HG03108 (cell line): ENCODE measurements around the gene MEDAG.

ENCODE experiments used
- ATAC-seq: cut with Tn5 transposase; IDR thresholded peaks from one replicate; pipeline ENCODE4 v1.9.1; 2021; ENCODE audit warnings: moderate library complexity; ENCODE audit not compliant: unreplicated experiment

The MEDAG gene

DNA sequence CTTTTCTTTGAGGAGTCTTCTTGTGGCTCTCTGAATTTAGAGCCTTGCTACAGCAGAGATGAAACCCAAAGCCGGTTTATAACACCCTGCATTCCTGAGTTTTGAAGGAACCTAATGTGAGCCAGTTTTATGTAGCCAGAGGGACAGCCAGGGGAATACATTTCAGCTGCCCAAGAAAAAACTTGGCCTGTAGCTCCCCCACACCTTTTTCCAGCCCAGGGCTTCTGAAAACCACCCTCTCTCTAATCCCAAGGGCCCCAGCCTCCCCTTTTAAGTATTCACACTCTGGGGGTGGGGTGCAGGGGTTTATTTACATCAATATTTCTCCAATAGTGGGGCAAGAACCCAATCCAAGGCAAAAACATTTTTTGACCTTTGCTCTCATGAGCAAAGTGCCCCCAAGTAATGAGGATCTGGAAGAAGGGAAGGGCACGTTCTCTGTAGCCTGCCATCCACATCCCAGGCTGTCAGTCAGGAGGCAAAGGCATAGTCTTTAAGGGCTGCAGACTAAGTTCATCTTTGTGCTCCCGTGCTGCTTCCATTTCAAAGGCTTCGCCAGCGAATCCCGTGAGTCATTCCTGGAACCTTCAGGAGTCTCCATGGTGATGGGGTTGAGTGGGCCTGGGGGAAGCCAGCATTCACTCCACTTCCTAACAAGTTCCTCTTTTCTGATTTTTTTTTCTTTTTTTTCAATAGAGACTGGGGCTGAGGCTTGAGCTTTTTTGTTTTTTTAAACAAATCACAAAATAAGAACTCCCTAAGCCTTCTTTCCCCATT lies 33.2 kb upstream of the MEDAG start:
- ATAC-seq = no peak

DNA sequence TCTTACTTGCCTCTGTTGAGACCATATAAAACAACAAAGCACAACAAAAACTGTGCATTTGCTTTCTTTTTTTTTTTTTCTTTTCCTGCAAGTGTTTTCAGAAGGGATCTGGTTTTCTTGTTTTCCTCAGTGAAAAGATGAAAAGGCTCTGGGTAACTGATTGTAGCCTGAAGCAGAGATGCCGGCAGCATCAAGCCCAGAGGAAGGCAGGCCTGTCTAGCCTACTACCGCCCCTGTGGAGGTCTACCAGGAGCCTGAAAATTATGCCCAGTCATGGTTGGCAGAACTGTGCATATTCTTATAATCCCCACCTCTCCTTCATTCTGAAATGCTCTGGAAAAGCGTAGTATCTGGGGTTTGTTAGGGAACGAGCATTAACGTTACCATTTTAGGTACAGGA lies 32.6 kb upstream of the MEDAG start:
- ATAC-seq = no peak

GRCh38 chr13:30874111-30874510 lies 32.0 kb upstream of the MEDAG start:
- ATAC-seq = no peak

GRCh38 chr13:30874561-30874960 lies 31.5 kb upstream of the MEDAG start:
- ATAC-seq = no peak

GRCh38 chr13:30877335-30877734 lies 28.7 kb upstream of the MEDAG start:
- no peak for ATAC-seq

- ATAC-seq = no peak
Measured at GRCh38 chr13:30880151-30880855, 25.8 kb upstream of the MEDAG start.

DNA sequence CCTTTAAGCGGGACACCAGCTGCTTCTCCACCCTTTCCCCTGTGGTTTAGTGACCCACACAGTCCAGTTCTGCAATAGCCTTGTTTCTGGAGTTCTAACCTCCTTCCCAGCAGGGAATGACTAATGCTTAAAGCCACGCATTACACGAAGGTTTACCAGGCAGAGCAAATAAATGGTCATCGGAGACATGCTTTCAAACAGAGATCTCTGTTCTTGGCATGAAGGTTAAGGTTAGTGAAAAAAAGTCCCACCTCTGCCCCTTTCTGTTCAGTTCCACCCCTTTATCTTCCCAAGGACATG lies 25.3 kb upstream of the MEDAG start:
- no peak for ATAC-seq

GRCh38 chr13:30881191-30881651 lies 24.9 kb upstream of the MEDAG start:
- no peak for ATAC-seq

- ATAC-seq = no peak
Measured at GRCh38 chr13:30882026-30882850, 23.8 kb upstream of the MEDAG start.

GRCh38 chr13:30882996-30883766 lies 22.9 kb upstream of the MEDAG start:
- no peak for ATAC-seq

- no peak for ATAC-seq
Measured at GRCh38 chr13:30884543-30884942, 21.5 kb upstream of the MEDAG start.

DNA sequence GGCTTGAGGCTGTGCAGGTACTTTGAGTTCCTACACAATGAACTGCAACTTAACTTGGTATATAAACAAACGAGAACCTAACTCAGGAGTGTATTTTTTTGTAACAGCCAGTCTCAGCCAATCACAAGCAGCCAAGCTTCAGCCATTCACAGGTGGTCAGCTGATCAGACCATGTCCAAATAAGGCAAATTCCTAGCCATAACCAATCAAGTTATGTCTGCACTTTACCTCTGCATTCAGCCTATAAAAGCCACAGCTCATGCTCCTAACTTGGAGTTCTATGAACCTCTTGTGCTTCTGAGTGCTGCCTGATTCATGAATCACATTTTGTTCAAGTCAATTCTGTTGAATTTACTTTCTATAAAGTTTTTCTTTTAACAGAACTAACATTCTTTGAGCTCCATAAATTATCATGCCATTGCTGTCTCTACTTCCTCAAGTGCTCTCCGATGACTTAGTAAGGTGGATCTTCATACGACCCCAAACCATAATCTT lies 16.8 kb upstream of the MEDAG start:
- ATAC-seq = no peak

DNA sequence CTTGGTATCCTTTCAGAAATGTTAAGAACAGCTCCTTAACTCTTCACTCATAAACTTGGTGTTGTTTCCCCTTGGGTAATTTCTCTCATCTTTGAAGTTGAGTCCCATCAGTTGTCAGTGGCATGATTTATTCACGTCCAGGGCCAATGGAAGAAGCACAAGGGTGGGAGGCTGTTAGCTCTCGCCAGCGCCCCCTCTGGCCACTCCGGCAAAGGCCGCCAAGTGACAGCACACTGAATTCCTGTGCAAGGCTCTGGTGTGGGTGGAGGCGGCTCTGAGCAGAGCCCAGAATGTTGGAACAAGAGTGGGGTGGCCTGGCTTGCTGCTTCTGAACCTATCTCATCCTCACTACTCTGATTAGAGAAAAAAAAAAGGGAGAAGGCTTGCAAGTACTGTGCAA lies 13.1 kb upstream of the MEDAG start:
- ATAC-seq = no peak

DNA sequence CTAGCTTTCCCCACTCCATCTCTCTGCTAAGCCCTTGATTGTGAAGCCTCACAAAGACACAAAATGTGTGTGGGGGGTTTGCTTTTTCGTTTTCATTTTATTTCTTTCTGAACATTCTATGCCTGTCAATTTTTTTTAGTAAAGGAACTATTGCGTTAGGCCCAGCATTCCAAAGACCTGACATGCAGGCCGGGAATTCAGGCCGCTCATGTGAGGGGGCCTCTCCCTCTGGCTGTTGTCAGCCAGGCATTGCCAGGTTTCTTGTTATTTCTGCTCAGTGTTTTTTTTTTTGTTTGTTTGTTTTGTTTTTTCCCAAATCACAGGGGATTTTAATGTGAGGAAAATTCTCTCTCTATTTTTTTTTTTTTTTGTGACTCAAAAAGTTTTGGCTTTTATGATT lies 10.3 kb upstream of the MEDAG start:
- ATAC-seq = no peak

DNA sequence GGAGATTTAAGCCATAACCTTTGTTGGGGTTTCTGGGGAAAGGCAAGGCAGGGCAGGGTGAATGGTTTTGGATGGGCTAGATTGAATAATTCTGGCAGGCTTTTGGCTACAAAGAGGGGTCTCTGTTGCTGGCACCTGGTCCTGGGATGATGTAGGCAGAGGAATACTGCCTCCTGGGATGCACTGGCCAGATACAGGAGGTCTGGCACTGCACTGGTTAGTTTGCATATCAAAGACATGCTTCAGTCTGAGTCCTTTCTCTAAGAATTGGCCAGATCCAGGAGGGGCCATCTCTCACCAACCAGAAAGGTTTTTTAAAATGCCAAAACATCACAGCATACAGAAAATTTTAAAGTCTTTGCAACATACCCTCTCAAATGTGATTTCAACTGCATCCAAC lies 8.0 kb upstream of the MEDAG start:
- ATAC-seq = no peak

DNA sequence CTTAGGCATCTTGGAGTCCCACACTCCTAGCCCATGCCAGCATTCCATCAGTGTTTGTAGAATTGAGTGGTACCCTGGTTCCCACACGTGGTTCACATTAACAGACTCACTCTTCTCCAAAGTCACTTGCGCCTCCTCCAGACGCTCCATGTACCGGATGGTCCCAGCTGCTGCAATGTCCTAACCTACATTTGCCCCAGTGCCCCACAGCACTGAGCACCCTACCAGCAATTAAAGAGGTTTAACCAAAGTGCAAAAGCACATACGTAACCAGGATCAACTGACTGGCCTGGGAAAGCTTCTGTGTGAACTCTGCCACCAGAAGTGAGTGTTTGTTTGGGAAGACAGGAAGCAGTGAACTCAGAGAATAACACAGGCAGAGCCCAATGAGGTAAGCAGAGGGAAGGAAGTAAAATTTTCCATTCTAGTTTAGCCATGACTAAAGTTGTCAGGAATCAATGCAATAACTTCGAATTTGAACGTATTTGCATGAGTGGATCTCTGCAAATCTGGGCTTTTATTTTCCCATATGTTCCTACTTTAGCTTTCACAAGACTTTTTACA lies 7.3 kb upstream of the MEDAG start:
- no peak for ATAC-seq

- no peak for ATAC-seq
Measured at GRCh38 chr13:30900436-30900835, 5.6 kb upstream of the MEDAG start.

GRCh38 chr13:30900952-30901749 lies 4.9 kb upstream of the MEDAG start:
- ATAC-seq = no peak

DNA sequence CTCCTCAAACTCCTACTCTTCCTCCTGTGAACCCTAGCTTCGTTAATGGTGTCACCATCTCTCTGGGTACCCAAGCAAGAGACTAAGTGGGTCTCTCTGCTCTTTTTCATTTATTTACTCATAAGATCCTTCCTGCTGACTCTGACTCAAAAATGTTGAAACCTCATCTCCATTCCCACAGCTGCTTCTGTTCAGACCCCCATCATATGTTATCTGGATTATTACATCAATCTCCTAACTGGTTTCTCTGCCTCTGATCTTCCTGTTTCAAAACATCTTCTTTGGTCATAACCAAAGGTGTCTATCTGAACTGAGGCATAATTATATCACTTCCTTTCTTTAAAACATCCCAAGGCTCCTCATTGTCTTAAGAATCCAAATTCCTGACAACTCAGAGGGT lies 2.0 kb upstream of the MEDAG start:
- no peak for ATAC-seq
